ENCODE data around the gene SLC17A1. TPM values are rescaled to one million over a fixed set of nuclear protein-coding genes. Genes with fewer than 3 reads are reported as not detected.

The SLC17A1 gene
- total and polyA plus RNA-seq, 2 of the 13 experiments (the other 11 are each of a cell fraction or from before 2014, with no cell fraction given) = 0.09 to 2.1 TPM

GRCh38 chr6:25748049-25748448 is 83.8 kb downstream of the SLC17A1 start (continued):
- TF ChIP-seq, protein P1, sequence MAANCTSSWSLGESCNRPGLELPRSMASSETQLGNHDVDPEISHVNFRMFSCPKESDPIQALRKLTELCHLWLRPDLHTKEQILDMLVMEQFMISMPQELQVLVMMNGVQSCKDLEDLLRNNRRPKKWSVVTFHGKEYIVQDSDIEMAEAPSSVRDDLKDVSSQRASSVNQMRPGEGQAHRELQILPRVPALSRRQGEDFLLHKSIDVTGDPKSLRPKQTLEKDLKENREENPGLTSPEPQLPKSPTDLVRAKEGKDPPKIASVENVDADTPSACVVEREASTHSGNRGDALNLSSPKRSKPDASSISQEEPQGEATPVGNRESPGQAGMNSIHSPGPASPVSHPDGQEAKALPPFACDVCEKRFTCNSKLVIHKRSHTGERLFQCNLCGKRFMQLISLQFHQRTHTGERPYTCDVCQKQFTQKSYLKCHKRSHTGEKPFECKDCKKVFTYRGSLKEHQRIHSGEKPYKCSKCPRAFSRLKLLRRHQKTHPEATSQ (CRISPR knock-in tag; IDR thresholded peaks at IDR 0.05; ENCODE audit: borderline replicate concordance) = no peak
- TF ChIP-seq CAMTA2 (CRISPR knock-in tag; IDR thresholded peaks at IDR 0.05; ENCODE audit: borderline replicate concordance) (no peak), CEBPB (IDR thresholded peaks at IDR 0.05; ENCODE audit: borderline replicate concordance, low read depth, low read length) (peak; percentile 57; the same call in 1 of the 2 replicates), ADNP (CRISPR knock-in tag; IDR thresholded peaks at IDR 0.05) (no peak), NR2F2 (IDR thresholded peaks at IDR 0.05; ENCODE audit: borderline replicate concordance, low read depth) (no peak), GLMP (CRISPR knock-in tag; IDR thresholded peaks at IDR 0.05; ENCODE audit: borderline replicate concordance) (no peak), ZNF44 (CRISPR knock-in tag; IDR thresholded peaks at IDR 0.05) (no peak), TP53 (CRISPR knock-in tag; conservative IDR thresholded peaks at IDR 0.05) (no peak), CBX1 (IDR thresholded peaks at IDR 0.05; ENCODE audit: low read depth) (no peak), ZSCAN9 (CRISPR knock-in tag; IDR thresholded peaks at IDR 0.05; ENCODE audit: borderline replicate concordance) (no peak), ZNF224 (CRISPR knock-in tag; IDR thresholded peaks at IDR 0.05) (no peak), ZNF510 (CRISPR knock-in tag; IDR thresholded peaks at IDR 0.05; ENCODE audit: low read depth) (no peak), THYN1 (CRISPR knock-in tag; IDR thresholded peaks at IDR 0.05; ENCODE audit: borderline replicate concordance, low read depth) (no peak), SMARCC2 (IDR thresholded peaks at IDR 0.05) (no peak), ZNF770 (CRISPR knock-in tag; IDR thresholded peaks at IDR 0.05) (no peak), HOXA3 (CRISPR knock-in tag; IDR thresholded peaks at IDR 0.05) (no peak), TRAFD1 (CRISPR knock-in tag; IDR thresholded peaks at IDR 0.05; ENCODE audit: borderline replicate concordance) (no peak)
- TF ChIP-seq, protein P2, sequence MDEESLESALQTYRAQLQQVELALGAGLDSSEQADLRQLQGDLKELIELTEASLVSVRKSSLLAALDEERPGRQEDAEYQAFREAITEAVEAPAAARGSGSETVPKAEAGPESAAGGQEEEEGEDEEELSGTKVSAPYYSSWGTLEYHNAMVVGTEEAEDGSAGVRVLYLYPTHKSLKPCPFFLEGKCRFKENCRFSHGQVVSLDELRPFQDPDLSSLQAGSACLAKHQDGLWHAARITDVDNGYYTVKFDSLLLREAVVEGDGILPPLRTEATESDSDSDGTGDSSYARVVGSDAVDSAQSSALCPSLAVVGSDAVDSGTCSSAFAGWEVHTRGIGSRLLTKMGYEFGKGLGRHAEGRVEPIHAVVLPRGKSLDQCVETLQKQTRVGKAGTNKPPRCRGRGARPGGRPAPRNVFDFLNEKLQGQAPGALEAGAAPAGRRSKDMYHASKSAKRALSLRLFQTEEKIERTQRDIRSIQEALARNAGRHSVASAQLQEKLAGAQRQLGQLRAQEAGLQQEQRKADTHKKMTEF (CRISPR knock-in tag; IDR thresholded peaks at IDR 0.05) = no peak
- TF ChIP-seq, protein P3, sequence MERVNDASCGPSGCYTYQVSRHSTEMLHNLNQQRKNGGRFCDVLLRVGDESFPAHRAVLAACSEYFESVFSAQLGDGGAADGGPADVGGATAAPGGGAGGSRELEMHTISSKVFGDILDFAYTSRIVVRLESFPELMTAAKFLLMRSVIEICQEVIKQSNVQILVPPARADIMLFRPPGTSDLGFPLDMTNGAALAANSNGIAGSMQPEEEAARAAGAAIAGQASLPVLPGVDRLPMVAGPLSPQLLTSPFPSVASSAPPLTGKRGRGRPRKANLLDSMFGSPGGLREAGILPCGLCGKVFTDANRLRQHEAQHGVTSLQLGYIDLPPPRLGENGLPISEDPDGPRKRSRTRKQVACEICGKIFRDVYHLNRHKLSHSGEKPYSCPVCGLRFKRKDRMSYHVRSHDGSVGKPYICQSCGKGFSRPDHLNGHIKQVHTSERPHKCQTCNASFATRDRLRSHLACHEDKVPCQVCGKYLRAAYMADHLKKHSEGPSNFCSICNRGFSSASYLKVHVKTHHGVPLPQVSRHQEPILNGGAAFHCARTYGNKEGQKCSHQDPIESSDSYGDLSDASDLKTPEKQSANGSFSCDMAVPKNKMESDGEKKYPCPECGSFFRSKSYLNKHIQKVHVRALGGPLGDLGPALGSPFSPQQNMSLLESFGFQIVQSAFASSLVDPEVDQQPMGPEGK (CRISPR knock-in tag; IDR thresholded peaks at IDR 0.05) = no peak
- TF ChIP-seq, protein P4, sequence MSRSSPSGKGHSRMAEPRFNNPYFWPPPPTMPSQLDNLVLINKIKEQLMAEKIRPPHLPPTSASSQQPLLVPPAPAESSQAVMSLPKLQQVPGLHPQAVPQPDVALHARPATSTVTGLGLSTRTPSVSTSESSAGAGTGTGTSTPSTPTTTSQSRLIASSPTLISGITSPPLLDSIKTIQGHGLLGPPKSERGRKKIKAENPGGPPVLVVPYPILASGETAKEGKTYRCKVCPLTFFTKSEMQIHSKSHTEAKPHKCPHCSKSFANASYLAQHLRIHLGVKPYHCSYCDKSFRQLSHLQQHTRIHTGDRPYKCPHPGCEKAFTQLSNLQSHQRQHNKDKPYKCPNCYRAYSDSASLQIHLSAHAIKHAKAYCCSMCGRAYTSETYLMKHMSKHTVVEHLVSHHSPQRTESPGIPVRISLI (CRISPR knock-in tag; IDR thresholded peaks at IDR 0.05; ENCODE audit: borderline replicate concordance) = no peak

Data from HepG2 (cell line).